Fibroblast of peridontal ligament (primary cell): Measurements from ENCODE around the gene CDYL.

Experiments
- DNase-seq: peaks from one replicate; pipeline ENCODE4 v3.0.0-alpha.2; 2010; ENCODE audit errors: extremely low read depth

The CDYL gene

GRCh38 chr6:4935975-4936680, 159.9 kb downstream of the CDYL start:
- DNase-seq: no peak

DNA sequence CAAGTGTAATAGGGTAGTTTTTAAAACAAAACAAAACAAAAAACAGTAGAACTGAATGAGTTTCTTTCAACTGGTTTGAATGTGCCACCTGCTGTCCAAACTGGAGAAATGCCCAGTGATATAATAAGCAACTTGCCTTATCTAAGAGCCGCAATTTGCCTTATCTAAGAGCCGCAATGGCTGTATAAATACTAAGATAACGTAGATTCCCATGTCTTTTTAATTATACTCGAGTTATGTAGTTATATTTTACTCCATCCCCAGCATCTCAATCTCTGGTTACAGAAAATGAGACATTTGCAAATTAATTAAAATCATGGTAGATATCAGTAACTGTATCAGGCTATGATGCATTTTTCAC, 160.5 kb downstream of the CDYL start:
- DNase-seq: peak; percentile 77

DNA sequence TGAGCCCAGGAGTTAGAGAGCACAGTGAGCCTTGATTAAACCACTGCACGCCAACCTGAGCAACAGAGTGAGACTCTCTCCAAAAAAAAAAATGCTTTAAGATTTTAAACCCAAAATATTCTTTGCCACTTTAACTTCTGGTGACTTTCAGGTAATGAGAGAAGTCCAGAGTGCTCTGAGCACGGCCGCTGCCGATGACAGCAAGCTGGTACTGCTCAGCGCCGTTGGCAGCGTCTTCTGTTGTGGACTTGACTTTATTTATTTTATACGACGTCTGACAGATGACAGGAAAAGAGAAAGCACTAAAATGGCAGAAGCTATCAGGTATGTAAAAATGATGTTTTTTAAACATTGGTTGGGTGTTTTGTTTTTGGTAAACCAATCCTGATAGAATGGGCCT, 161.2 kb downstream of the CDYL start:
- DNase-seq: no peak

DNA sequence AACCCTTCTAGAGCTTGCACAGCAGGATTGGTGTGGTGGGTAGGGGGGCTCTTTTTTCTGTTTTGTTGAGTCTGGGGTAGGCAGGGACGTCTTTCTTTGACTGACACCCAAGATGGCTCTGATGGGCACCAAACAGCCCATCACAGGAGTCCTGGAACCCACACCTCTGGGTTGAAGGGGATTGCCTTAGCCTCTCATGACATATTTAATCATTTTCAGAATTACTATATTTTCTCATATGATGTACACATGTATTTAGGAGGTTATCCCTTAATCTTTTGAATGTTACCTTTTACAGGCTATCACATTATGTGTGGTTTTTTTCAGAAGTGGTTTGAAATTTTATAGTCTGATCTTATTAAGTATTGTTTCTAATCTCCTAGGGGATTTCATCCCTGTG, 163.0 kb downstream of the CDYL start:
- DNase-seq: no peak

GRCh38 chr6:4940416-4940815, 164.2 kb downstream of the CDYL start:
- no peak for DNase-seq

DNA sequence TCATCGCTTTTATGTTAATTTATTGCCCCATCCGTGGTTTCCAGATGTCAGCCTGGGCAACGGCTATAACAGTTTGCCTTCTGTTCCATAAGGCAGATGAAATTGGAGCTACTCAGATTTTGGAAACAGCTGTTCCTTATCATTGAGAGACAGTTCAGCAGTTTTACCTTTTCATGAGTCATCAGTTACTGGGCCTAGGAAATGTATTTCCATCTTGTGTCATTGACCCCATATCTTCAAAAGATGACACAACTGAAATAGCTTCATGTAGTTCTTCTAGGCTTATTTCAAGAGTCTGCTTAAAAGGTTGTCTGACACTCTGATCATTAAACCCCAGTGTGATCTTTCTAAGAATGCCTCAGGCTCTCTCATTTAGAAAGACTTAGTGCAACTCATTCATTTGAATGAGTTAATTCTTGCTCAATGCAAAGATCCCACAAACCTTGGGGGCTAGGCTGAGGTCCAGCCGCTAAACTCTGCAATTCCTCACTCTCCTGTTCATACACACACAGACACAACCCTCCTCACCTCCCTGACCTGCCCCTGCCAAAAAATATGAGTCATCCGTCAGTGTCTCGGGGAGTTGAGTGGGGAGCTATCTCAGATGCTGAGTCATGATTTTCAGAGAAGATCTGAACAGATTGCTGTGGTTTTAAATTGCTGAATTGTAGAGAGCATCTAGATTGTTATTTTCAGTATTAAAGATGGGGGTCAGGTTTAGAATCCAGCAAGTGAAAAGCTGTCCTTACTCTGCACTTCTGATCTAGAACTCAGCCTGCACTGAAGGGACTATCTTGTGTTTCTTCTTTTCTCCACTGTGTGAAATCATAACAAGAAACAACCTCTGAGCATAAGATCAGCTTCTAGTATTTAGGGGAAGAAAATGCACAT, 165.8 kb downstream of the CDYL start:
- DNase-seq: peak; percentile 95

- DNase-seq: no peak
Observed at GRCh38 chr6:4942673-4943009, 166.4 kb downstream of the CDYL start.

DNA sequence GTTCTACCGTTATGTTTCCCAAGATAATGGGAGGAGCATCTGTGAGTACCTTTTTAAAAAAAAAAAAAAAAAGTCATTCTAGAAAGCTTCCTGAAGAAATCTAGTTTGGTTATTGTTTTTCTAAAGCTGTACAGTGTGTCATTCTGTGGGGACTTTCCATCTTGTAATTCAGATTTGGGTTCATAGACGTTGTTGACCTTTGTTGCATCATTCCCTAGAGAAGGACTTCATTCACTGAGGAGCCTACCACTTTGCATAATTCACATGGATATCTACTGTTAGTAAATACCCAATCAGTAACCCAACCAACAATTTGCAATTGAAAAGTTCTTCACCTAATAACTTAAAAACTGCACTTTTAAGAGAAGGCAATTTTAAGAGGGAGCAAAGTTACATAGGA, 167.5 kb downstream of the CDYL start:
- DNase-seq: peak; percentile 23

- DNase-seq: no peak
Observed at GRCh38 chr6:4944325-4944724, 168.1 kb downstream of the CDYL start.

- no peak for DNase-seq
Observed at GRCh38 chr6:4946521-4946920, 170.3 kb downstream of the CDYL start.

DNA sequence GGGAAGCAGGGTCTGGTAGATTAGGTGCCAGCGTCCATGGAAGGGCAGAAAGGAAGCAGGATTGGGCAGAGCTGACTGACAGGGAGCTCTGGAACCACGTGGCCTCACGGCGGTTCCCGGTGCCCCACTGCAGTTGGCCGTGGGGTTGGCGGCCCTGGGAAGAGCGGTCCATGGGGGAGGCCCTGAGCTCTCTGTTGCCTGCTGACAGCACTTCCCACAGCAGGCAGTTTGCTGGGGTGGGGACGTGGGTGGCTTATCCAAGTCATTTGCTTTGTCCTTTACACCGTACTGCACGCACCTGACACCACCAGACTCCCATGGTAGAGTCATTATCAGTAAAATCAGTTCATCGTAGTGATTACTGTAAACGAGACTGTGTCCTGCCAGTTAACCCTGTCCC, 171.5 kb downstream of the CDYL start:
- DNase-seq: no peak

DNA sequence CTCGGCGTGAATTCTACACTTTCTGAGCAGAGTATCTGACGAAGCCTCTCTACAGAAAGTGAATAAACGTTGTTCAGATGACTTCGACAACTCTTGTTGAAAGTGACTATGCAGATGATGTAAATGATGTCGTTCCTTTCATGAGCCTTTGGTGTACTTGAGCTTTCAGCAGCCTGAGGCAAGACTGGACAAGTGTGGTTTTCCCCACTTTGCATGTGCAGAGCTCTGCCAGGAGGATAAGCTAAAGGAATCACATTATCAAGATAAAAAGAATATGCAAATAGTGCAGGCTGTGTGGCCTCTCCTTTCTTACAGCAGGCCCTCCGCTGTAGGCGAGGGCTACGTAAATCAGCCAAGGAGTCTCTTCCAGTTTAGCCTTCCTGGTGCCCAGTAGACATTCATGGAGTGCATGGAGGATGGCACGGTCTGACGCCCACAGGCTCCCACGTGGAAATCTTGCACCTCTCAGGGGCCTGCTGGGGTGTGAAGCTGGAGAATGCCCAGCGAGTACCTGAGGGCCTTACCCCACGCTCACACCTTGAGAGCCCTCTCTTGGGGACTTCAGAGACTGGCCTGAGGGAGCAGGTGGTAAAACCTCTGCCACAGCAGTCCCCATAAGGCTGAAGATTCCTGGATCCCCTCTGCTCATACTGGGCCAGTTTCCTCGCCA, 172.7 kb downstream of the CDYL start:
- no peak for DNase-seq

DNA sequence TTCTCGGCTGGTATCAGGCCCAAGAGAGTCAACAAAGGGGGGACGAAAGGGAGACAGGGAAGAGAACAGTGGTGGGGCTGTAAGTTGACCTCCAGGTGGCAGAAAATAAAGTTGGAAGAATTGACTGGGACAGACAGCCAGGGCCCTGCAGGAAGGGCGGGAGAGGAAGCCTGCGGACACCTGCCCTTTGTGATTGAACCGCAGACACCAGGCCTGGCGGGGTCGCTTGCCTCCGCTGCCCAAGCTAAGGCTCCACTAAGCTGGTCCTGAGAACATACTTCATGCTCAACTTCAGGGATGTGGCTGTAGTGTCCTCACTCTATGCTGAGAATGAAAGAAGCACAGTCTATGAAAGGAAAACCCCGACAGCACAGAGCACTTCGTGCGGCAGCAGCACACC, 173.9 kb downstream of the CDYL start:
- DNase-seq: no peak

GRCh38 chr6:4950836-4951533, 174.8 kb downstream of the CDYL start:
- no peak for DNase-seq

DNA sequence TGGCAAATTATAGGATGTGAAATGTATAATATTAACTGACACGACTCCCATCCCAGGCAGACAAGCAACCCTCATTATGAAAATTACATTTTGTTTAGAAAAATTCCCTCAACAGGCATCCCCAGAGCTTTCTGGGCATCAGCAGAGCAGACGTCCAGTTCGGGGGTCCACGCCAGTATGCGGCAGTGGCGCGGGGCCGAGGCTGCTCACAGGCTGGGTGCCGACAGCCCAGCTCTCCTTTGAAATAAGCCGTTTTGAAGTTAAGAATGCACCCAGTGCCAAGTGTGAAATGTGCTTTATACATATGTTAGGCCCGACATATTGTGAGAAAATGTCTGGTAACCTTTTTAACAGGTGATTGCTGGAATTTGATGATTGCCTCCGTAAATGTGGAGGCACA, 177.2 kb downstream of the CDYL start:
- DNase-seq: no peak

DNA sequence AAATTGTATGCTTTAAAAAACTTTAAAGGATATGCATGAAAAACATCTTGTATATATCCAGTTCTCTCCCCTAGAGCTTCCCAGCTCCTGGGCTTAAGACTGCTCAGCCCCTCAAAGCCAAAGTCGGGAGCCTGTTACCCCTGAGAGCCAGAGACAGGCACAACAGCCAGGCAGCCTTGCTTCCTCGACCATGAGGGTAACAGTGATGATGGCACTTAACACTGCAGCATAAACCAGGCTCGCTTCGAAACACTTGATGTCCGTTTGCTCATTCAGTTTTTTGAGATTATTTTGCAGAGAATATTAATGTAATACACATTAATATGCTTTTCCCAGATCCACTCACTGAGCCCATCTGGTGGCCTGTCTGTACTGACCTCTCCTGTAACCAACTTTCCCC, 180.4 kb downstream of the CDYL start:
- no peak for DNase-seq

DNA sequence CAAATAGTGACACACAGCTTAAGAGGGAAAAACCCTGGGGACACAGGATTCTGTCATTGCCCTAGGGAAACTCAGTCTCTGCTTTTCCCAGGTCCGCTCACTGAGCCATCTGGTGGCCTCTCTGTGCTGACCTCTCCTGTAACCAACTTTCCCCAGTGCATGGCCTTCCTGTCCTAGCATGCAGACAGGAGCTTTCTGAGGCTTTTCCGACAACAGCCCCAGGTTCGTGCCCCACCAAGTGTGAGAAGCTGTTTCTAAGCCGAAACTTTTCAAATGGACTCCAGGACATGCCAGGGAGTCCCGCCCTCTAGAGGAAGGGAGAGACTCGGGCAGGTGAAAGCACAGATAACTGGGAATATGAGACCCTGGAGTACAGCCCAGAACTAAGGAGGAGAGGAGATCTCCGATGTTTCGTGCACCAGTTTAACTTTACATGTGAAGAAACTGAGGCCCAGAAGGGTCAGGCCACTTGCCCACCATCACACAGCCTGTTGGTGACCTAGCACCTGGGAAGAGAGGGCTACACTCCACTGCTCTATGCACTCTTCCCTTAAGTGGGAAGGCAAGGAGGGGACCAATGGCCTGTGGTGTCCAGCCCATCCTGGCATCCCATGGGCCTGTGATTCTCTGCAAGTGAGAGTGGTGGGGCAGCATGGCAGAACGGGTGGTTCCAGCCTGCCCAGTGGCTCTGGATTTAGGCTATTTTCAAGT, 181.5 kb downstream of the CDYL start:
- no peak for DNase-seq

DNA sequence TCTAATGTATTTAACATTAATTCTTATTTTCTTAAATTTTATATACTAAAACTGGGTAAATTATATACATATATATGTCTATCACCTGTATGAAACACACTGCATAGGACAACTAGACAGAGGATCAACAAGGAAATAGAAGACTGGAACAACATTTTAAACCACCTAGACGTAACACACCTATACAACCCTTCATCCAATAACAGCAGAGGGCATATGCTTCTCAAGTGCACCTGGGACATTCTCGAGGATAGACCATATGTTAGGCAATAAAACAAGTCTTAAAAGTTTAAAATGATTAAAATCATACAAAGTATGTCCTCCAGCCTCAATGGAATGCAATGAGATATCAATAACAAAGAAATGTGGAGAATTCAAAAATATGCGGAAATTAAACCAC, 182.4 kb downstream of the CDYL start:
- no peak for DNase-seq

GRCh38 chr6:4961322-4962168, 185.3 kb downstream of the CDYL start:
- no peak for DNase-seq

- no peak for DNase-seq
Observed at GRCh38 chr6:4962905-4963304, 186.7 kb downstream of the CDYL start.
